ENCODE measurements around the gene UGT1A8. TPM values are rescaled to one million over a fixed set of nuclear protein-coding genes. Genes with fewer than 3 reads are reported as not detected.

UGT1A8 gene
- total and polyA plus RNA-seq, 2 donors (not counting 3 experiments of a cell fraction or from before 2014, with no cell fraction given), result not detected

DNA sequence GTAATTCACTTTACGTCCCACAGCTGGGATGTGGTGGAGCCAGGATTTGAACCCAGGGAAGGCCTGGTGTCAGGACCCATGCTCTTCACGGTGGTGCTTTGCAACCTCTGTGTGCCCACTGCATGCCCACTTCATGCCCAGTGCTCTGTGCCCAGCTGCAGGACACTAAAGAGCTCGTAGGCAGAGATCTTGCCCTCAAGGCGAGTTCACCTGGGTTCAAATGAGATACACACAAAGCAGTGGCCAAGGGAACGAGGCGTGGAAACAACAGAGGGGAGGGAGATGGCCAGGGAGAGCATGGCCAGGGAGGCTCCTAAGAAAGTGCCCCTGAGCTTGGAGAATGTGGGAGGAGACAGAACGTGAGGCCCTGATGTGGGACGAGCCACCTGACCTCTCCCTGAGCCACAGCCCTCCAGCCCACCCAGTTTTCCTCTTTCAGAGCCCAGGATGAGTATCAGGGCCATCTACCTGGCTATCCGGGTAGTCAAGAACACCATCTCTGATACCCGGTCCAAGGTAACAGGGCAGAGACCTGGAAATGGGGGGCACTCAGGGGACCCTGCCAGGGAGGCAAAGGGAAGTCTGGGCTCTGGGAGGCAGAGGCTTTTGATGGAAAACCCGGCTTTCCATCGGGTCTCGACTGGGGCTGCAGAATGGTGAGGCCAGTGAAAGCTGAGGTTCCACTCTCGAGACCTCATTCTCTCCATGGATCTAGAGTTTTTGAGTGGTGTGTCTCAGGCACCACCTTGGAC lies 181.1 kb downstream of the UGT1A8 start:
- DNase-seq (ENCODE audit: low read depth, low spot score) (no peak), FAIRE-seq (no peak)
- CTCF ChIA-PET, result no interaction called here
- H3K27me3 ChIP-seq (ENCODE audit: control insufficient read depth in 2 of 2, insufficient read depth in 2 of 2, low read length in 2 of 2), result no peaks in the 10 kb centered on the region
- no peaks in the 10 kb centered on the region for H3K9me1 ChIP-seq (replicated peaks; ENCODE audit: control insufficient read depth, extremely low read depth, insufficient read depth, low read length)
- intact Hi-C loops (cut with micrococcal nuclease), result no loop called here
- no peaks in the 10 kb centered on the region for H4K20me1 ChIP-seq (replicated peaks; ENCODE audit: control insufficient read depth, extremely low read depth, insufficient read depth, low read length)
- no peak overlapping the region for H3K4me2 ChIP-seq (ENCODE audit: insufficient read depth, low read length)
- POLR2A ChIA-PET, result no interaction called here
- H3K36me3 ChIP-seq (ENCODE audit: control insufficient read depth in 2 of 2, extremely low read depth in 1 of 2, insufficient read depth in 2 of 2, low read length in 2 of 2), result no peaks in the 10 kb centered on the region
- no peaks in the 10 kb centered on the region for H3K9me3 ChIP-seq (replicated peaks; ENCODE audit: control insufficient read depth, insufficient read depth, low read length)
- no peaks in the 10 kb centered on the region for H3K79me2 ChIP-seq (ENCODE audit: control insufficient read depth, insufficient read depth, low read length)
- H3K27ac ChIP-seq (ENCODE audit: insufficient read depth, low read depth, low read length), result no peak overlapping the region
- TF ChIP-seq POLR2A (IDR thresholded peaks at IDR 0.05; ENCODE audit: low read depth, low read length) (no peak), POLR2AphosphoS5 (IDR thresholded peaks at IDR 0.05; ENCODE audit: insufficient read depth, low read depth, low read length) (no peak), CTCF (IDR thresholded peaks at IDR 0.05; ENCODE audit: extremely low read depth in 1 of 2, insufficient read depth in 1 of 2, low read depth in 1 of 2, low read length in 2 of 2) (no peak), GATA2 (IDR thresholded peaks at IDR 0.05; ENCODE audit: insufficient read depth, insufficient read length, low read depth, low read length) (no peak), JUN (IDR thresholded peaks at IDR 0.05; ENCODE audit: borderline replicate concordance, insufficient read depth, insufficient read length, low read depth) (no peak), FOS (IDR thresholded peaks at IDR 0.05; ENCODE audit: borderline replicate concordance, insufficient read depth, low read length) (no peak), MYC (IDR thresholded peaks at IDR 0.05; ENCODE audit: low read depth, low read length) (no peak), EZH2 (IDR thresholded peaks at IDR 0.05; ENCODE audit: borderline replicate concordance, low read depth, low read length, severe bottlenecking) (no peak)
- TF ChIP-seq, protein P1, sequence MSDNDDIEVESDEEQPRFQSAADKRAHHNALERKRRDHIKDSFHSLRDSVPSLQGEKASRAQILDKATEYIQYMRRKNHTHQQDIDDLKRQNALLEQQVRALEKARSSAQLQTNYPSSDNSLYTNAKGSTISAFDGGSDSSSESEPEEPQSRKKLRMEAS (IDR thresholded peaks at IDR 0.05; ENCODE audit: insufficient read depth, insufficient read length), result no peak
- H3K9ac ChIP-seq (replicated peaks; ENCODE audit: extremely low read depth, insufficient read depth, low read length), result no peak overlapping the region
- dilution Hi-C loops (cut with MboI; ENCODE audit: extremely low pct_ligation_motif_present, low sequenced_read_pairs), result no loop called here
- H3K4me3 ChIP-seq (replicated peaks in 1 of 3; ENCODE audit: insufficient read depth in 1 of 3, low read depth in 1 of 3, low read length in 3 of 3), result no peak overlapping the region
- H2AFZ ChIP-seq (ENCODE audit: low read depth, low read length), result no peak overlapping the region
- H3K4me1 ChIP-seq (ENCODE audit: control insufficient read depth, extremely low read depth, insufficient read depth, low read length), result no peaks in the 10 kb centered on the region
- no TSS peak for BruUV-seq (replicated peaks)

Measured in endothelial cell of umbilical vein (primary cell).